Measurements from ENCODE around the gene STUB1. TPM values are rescaled to one million over a fixed set of nuclear protein-coding genes. Genes with fewer than 3 reads are reported as not detected.

The STUB1 gene
- total and polyA plus RNA-seq, 2 of the 8 experiments (the other 6 are each of a cell fraction or from before 2014, with no cell fraction given): 89.9 to 103 TPM

- Histone ChIP-seq H2AFZ (ENCODE audit: low read length) (no peak within 1 kb of the TSS; the same call in 1 of the 2 replicates), H3K14ac (ENCODE audit: insufficient read length) (no peak within 1 kb of the TSS), H3K27me3 (replicated peaks in 1 of 4; ENCODE audit: control insufficient read depth in 3 of 4, extremely low read depth in 1 of 4, insufficient read depth in 3 of 4, low read length in 3 of 4) (peaks cover 0 to 26% (median 6%) of the 10 kb centered on the region in 4 experiments; a peak in 5 of 7 replicates), H3K4me1 (replicated peaks in 1 of 4; ENCODE audit: control insufficient read depth in 3 of 4, insufficient read depth in 4 of 4, low read length in 3 of 4) (peaks cover 0 to 22% (median 14%) of the 10 kb centered on the region in 4 experiments; a peak in 5 of 7 replicates), H3K79me1 (ENCODE audit: low read depth, low read length) (no peaks in the 10 kb centered on the region), H3K23me2 (ENCODE audit: low read depth, low read length) (peaks cover 9% of the 10 kb centered on the region; the same call in 1 of the 2 replicates), H3K4me2 (ENCODE audit: insufficient read depth in 1 of 2, low read depth in 2 of 2, low read length in 2 of 2) (peak within 1 kb of the TSS; percentile 76 to 83), H4K20me1 (replicated peaks in 1 of 2; ENCODE audit: control insufficient read depth in 1 of 2, insufficient read depth in 2 of 2, low read length in 2 of 2) (peaks cover 4 to 21% of the 10 kb centered on the region in 2 experiments), H3K9ac (replicated peaks in 1 of 4; ENCODE audit: extremely low read depth in 1 of 4, low read depth in 3 of 4, low read length in 3 of 4) (peak within 1 kb of the TSS; percentile 77 to 88 (median 80)), H4K91ac (replicated peaks; ENCODE audit: insufficient read length, low read length) (peak within 1 kb of the TSS; percentile 97), H3K23ac (ENCODE audit: insufficient read length) (no peak within 1 kb of the TSS), H2BK20ac (ENCODE audit: low read length) (no peak within 1 kb of the TSS), H4K5ac (ENCODE audit: insufficient read length, low read depth, low read length) (peak within 1 kb of the TSS; percentile 83), H2AK5ac (ENCODE audit: low read depth, low read length) (no peak within 1 kb of the TSS), H2BK12ac (ENCODE audit: low read depth, low read length) (peak within 1 kb of the TSS; percentile 23; the same call in 1 of the 2 replicates), H3K56ac (replicated peaks; ENCODE audit: insufficient read length, low read depth, low read length) (peak within 1 kb of the TSS; percentile 95), H2BK5ac (ENCODE audit: low read depth, low read length) (peak within 1 kb of the TSS; percentile 95), H2BK120ac (replicated peaks; ENCODE audit: low read depth, low read length) (no peak within 1 kb of the TSS), H2BK15ac (ENCODE audit: low read length) (no peak within 1 kb of the TSS; the same call in 1 of the 2 replicates), H4K8ac (ENCODE audit: extremely low read depth, insufficient read depth, low read length) (peak within 1 kb of the TSS; percentile 93), H3K79me2 (ENCODE audit: control insufficient read depth in 1 of 2, insufficient read depth in 2 of 2, low read length in 2 of 2) (no peaks in the 10 kb centered on the region), H3K4ac (replicated peaks; ENCODE audit: insufficient read length, low read depth, low read length) (peak within 1 kb of the TSS; percentile 96), H3K9me3 (ENCODE audit: insufficient read depth in 2 of 2, low read depth in 1 of 2, low read length in 1 of 2) (no peaks in the 10 kb centered on the region; a peak in 1 of 4 replicates), H3K4me3 (ENCODE audit: extremely low read depth in 1 of 4, insufficient read depth in 2 of 4, low read depth in 3 of 4, low read length in 4 of 4) (peak within 1 kb of the TSS; percentile 75 to 77 (median 76)), H3K27ac (ENCODE audit: low read depth, low read length) (peak within 1 kb of the TSS; percentile 89), H3K36me3 (ENCODE audit: control insufficient read depth in 2 of 4, insufficient read depth in 4 of 4, low read length in 3 of 4) (peaks cover 0 to 6% (median 0%) of the 10 kb centered on the region in 4 experiments; a peak in 1 of 8 replicates), H3K18ac (ENCODE audit: extremely low read depth, low read length) (peak within 1 kb of the TSS; percentile 95)
- DNase-seq (ENCODE audit: low read depth in 1 of 2, low spot score in 2 of 2) (peak in 1 of 2 experiments; percentile 93), FAIRE-seq (no peak)
- WGBS, 2 experiments (ENCODE audit: extremely low coverage in 1 of 2, insufficient coverage in 1 of 2, insufficient read length in 1 of 2, insufficient replicate concordance in 2 of 2, low coverage in 1 of 2, low lambda C conversion rate in 2 of 2, missing lambda C conversion rate in 1 of 2): 7% methylated on average over 68 of the region's 106 CpGs; no CpG with 5 or more reads in 1 of the 2 experiments
- ChIA-PET CTCF (ENCODE audit: partially characterized antibody) (interaction anchor here (1.0 to 35.8 kb wide), 6 partner anchors 4 to 327 kb away, joined by 3 to 977 read pairs (median 216); partner anchors contain the start of genes ANTKMT, CCDC78, CHTF18 and CIAO3), POLR2A (ENCODE audit: partially characterized antibody) (interaction anchor here (0.6 to 23.0 kb wide), 26 partner anchors 5 to 135 kb away, joined by 3 to 353 read pairs (median 5); partner anchors contain the start of genes ANTKMT, CCDC78, CHTF18 and GNG13)
- no peak for TF ChIP-seq SIRT6 (IDR thresholded peaks at IDR 0.05; ENCODE audit: low read length)
- TF ChIP-seq CTCF (IDR thresholded peaks at IDR 0.05; ENCODE audit: control extremely low read depth in 1 of 3, insufficient read depth in 1 of 3, low read depth in 1 of 3, low read length in 3 of 3): 0 out of 4 replicates have a peak, but pooled peaks of 1 of the 3 experiments have one; percentile 10
- peak; percentile 75; the same call in 1 of the 2 replicates for TF ChIP-seq KDM5A (IDR thresholded peaks at IDR 0.05; ENCODE audit: low read length)
- peak; percentile 71; the same call in 1 of the 2 replicates for TF ChIP-seq RBBP5 (IDR thresholded peaks at IDR 0.05; ENCODE audit: borderline replicate concordance, low read depth, low read length)
- TF ChIP-seq KDM4A (IDR thresholded peaks at IDR 0.05; ENCODE audit: low read depth, low read length, severe bottlenecking): peak; percentile 37
- peak; percentile 100 for TF ChIP-seq MAX (IDR thresholded peaks at IDR 0.05)
- no peak for TF ChIP-seq SUZ12 (IDR thresholded peaks at IDR 0.05; ENCODE audit: low read length)
Observed at GRCh38 chr16:720990-721764, 41.0 kb downstream of the STUB1 start, which contains the start of gene ANTKMT. Gene ANTKMT, plus strand, starts transcription at chr16:721146. Its CDS starts 129 bp downstream, at chr16:721275.
